Stimulated activated CD8-positive, alpha-beta memory T cell treated with anti-CD3 and anti-CD28 coated beads, Interleukin-12 subunit alpha, Interleukin-12 subunit beta, amount 100 ng/mL, for 24 hours (primary cell): ENCODE results near the gene ZNF213.
"Not testable (repeated sequence)": the region's sequence is repeated elsewhere in the genome, so short reads cannot be mapped to it uniquely, and the experiment has no call there.

Experiments
- DNase-seq: peaks from one replicate; pipeline ENCODE4 v3.0.0-alpha.2; 2020; ENCODE audit errors: extremely low read depth

The ZNF213 gene

DNA sequence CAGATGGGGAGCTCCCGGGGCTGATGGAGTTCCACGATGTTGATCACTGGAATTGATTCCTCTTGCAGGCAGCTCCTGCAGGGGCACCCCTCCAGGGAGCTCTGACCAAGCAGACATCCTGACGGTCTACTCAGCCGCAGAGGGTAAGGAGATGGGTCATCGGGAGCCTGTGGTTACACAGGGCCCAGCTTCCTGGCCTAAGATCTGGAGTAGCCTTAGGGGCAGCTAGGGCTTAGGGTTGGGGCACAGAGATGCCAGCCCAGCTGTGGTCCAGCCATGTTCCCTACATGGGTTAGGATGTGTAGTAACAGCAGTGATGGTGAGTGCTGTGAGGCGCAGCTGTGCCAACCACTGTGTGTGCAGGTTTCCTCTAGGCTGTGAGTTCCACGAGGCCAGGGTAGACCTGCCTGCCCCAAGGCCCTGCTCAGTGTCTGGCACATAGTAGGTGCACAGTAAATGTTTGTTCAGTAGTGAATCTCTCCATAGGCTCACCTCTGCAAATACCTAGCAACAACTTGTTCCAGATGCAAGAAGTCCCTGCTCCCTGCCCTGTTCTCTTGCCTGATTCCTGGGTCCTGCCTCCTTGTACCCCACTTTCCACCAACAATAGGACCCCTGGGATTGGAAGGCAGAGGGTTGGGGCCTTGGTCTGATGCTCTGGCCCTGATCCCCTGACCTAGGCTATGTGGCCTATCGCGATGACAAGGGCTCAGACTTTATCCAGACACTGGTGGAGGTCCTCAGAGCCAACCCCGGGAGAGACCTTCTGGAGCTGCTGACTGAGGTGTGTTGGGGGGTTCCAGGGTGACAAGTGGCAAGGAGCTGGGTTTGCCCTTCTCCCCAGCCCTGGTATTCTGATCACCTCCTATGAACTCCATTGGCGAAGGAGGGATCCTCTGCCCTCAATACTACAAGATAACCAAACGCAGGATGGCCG is 13.7 kb downstream of the ZNF213 start:
- DNase-seq: no peak

DNA sequence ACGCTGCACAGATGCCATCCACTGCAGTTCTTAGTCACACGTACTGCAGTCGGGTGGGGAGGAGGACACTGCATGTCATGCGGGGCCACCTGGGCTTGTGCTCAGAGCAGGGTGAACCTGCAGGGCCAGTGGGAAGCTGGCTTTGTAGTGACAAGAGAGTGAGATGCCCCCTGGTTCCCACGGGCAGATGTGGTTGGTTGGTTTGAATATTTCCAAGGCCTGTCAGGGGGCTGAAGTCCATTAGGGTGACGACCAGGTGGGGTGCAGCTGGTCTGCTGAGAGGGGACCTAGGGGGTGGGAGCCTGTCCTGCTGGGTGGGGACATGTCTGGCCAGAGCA is 14.3 kb downstream of the ZNF213 start:
- no peak for DNase-seq

- DNase-seq: no peak
Measured at GRCh38 chr16:3149630-3150345, 15.0 kb downstream of the ZNF213 start.

- DNase-seq: peak; percentile 91
Measured at GRCh38 chr16:3150346-3151218, 15.8 kb downstream of the ZNF213 start.

- DNase-seq: no peak
Measured at GRCh38 chr16:3152027-3152276, 17.1 kb downstream of the ZNF213 start.

DNA sequence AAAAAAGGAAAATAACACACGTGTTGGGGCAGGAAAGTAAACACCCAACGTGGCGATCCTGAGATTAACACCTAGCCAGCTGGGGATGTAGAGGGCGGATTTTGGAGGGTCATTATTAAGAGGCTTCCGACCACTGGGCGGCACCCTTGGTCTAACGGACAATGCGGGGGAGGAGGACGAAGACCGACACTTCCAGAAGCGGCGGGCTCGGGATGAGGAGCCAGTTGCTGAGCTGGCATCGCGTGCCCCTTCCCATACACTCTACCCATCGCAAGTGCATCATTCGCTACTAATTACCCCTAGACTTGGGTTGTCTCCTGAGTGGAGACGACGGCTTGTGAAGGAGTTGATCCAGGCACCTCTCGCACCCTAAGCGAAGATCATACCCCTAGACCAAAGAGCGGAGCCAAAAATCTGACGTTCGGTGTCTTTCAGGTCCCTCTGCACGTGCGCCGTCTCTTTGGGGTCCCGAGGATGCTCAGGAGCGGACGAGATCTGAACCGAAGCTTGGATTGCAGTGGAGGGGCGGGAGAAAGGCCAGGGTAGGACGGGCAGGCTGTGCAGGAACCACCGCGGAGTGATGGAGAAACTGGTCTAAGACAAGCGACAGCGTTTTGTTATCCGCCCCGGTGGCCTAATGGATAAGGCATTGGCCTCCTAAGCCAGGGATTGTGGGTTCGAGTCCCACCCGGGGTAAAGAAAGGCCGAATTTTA is 17.6 kb downstream of the ZNF213 start:
- DNase-seq: no peak

- DNase-seq: no peak
Measured at GRCh38 chr16:3152991-3153368, 18.2 kb downstream of the ZNF213 start.

- DNase-seq: no peak
Measured at GRCh38 chr16:3155181-3155580, 20.4 kb downstream of the ZNF213 start.

DNA sequence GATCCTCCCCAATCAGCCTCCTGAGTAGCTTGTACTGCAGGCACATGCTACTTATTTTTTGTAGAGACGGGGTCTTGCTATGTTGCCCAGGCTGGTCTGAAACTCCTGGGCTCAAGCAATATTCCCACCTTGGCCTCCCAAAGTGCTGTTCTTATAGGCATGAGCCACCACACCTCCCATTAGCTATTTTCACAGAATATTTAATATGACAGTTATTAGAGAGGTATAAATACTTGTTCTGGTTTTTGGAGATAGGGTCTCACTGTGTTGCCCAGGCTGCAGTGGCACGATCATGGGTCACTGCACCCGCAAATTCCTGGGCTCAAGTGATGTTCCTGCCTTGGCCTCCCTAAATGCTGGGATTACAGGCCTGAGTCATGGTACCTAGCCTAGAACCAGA is 21.1 kb downstream of the ZNF213 start:
- DNase-seq: no peak

DNA sequence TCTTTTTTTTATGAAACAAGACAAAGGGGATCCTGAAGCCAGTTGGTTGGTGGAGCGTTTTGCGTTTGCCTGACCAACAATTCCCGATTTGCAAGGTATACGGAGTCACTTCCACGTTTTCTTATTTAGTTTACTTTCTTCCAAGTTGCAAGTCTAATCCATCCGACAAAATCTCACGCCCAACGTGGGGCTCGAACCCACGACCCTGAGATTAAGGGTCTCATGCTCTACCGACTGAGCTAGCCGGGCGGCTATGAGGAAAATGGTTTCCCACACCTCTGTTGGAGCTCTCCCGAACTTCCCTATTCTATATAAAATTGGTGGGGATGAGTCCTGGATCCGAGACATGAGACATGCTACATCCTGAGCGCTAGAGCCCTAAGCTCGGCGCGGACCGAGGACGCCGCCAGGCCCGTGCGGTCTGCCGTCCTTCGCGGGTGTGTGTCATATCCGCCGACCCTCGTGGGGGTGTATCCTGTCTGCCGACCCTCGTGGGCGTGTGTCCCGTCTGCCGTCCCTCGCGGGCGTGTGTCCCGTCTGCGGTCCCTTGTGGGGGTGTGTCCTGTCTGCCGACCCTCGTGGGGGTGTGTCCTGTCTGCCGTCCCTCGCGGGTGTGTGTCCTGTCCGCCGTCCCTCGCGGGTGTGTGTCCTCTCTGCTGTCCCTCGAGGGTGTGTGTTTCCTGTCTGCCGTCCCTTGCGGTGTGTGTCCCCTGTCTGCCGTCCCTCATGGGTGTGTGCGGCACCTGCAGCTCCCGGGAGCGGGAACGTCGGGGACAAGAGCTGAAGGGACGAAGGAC is 22.6 kb downstream of the ZNF213 start:
- DNase-seq: no peak

DNA sequence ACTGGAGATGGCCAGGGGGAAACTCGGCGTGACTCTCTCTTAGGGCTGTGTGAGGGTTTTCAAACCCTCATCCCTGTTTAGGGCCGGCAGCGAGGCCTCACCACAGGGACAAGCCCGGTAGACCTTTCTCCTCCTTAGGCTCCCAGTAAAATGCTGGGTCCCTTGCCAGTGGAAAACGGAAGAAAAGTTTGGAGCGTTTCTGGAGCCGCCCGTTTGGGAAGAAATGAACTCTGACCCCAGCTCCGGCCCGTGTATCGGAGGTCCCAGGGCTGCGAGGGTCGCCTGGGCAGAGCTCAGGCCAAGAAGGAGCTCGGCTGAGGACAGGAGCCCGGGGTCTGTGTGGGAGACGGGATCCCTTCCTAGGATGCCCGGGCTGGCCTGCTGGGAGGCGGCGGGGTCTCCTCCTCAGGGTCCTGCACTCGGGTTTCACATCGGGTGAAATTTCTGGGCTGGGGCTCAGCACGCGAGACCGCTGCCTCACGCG is 23.2 kb downstream of the ZNF213 start:
- DNase-seq: no peak

DNA sequence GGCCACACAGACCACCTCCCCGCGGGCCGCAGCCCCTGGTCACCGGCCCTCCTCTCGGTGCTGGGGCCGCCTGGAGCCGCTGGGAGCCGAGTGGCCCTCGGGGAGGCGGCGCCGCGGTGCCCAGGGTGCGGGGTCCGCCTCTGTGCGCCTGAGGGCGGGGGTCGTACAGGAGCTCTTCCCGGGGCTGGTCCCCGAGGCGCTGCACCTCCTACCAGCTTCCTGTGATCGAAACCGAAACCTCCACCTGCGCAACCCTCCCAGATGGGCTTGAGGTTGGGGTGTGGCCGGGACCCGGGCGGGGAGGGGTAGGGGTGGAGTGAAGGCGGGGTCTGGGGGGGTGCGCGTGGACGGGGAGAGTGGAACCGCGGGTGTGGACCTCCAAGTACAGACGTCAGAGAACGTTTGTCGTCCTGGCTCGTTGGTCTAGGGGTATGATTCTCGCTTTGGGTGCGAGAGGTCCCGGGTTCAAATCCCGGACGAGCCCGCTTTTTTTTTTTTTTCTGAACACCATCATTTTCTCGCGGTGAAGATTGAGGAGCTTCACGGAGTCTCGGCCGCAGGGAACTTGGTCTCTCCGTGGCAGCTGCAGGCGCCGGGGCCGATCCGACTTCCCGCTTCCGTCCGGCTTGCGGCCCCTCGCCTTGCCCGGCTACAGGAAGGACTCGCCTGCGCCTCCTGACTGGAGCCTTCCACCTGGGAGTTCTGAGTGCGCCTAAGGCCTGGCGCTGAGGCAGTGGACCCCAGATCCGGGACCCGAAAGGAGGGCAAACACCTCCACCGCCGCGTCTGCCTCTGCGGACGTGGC is 23.9 kb downstream of the ZNF213 start:
- DNase-seq: peak; percentile 72

DNA sequence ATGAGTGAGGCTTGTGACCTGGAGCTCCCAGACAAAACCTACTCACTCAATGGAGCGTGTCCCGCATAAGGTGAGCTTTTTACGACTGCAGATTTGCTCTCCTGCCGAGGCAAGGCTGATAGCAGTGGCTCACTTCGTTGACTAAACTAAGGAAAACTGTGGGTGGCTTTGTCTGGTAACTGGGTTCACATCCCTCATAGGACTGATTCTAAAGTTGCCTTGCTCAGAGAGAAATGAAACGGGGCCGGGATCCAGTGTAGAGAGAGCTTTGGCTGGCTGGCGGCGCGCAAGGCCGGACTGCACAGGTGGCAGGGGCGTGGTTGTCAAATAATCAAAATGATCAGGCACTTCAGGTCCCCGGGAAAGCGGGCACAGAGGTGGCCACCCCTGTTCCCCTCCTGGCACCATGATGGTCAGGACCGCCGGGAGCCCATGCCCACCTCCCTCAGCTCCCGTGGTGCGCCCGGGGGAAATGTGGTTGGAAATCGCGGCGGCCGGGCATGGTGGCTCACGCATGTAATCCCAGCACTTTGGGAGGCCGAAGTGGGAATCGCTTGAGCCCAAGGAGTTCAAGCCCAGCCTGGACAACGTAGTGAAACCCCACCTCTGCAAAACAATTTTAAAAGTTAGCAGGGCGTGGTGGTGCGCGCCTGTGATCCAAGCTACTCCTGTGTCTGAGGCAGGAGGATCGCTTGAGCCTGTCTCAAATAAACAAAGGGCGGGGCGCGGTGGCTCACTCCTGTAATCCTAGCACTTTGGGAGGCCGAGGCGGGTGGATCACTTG is 26.6 kb downstream of the ZNF213 start:
- no peak for DNase-seq

GRCh38 chr16:3164121-3164991 is 29.5 kb downstream of the ZNF213 start:
- no peak for DNase-seq

DNA sequence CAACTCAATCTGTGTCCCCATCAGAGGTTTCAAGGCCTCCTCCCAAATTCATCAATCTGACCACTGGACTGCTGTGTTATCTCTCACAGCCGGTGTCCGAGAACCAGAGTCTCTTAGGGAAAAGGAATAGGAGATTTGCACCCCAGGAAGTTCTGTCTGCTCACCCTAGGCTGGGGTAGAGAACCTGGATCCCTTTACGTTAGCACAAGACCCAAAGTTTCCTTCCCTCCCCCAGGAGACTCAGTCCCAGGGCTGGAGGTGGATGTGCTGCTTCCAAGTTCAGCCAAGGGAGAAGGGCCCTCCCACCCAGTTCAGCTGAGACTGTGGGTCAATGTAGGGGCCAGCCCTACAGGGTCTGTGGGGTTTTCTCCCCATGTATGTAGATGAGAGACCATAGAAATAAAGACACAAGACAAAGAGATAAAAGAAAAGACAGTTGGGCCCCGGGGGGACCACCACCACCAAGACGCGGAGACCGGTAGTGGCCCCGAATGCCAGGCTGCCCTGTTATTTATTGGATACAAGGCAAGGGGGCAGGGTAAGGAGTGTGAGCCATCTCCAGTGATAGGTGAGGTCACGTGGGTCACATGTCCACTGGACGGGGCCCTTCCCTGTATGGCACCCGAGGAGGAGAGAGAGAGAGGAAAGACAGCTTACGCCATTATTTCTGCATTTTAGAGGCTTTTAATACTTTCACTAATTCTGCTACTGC is 30.4 kb downstream of the ZNF213 start:
- DNase-seq: no peak

GRCh38 chr16:3166505-3166886 is 31.7 kb downstream of the ZNF213 start:
- no peak for DNase-seq

DNA sequence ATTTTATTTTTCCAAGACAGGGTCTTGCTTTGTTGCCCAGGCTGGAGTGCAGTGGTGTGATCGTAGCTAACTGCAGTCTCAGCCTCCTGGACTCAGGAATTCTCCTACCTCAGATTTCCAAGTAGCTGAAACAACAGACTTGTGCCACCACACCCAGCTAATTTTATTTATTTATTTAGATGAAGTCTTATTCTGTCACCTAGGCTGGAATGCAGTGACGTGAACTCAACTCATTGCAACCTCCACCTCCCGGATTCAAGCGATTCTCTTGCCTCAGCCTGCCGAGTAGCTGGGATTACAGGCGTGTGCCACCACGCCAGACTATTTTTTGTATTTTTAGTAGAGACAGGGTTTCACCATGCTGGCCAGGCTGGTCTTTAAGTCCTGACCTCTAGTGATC is 33.9 kb downstream of the ZNF213 start:
- DNase-seq: not testable (repeated sequence)
